ENCODE results near the gene NKX6-1.

- TF ChIP-seq, protein P1, sequence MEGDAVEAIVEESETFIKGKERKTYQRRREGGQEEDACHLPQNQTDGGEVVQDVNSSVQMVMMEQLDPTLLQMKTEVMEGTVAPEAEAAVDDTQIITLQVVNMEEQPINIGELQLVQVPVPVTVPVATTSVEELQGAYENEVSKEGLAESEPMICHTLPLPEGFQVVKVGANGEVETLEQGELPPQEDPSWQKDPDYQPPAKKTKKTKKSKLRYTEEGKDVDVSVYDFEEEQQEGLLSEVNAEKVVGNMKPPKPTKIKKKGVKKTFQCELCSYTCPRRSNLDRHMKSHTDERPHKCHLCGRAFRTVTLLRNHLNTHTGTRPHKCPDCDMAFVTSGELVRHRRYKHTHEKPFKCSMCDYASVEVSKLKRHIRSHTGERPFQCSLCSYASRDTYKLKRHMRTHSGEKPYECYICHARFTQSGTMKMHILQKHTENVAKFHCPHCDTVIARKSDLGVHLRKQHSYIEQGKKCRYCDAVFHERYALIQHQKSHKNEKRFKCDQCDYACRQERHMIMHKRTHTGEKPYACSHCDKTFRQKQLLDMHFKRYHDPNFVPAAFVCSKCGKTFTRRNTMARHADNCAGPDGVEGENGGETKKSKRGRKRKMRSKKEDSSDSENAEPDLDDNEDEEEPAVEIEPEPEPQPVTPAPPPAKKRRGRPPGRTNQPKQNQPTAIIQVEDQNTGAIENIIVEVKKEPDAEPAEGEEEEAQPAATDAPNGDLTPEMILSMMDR (IDR thresholded peaks at IDR 0.05) = no peak
- TF ChIP-seq POLR2A (IDR thresholded peaks at IDR 0.05) = no peak
These were observed 4.6 kb downstream of the NKX6-1 start for GRCh38 chr4:84494531-84494930.

Measured in body of pancreas (tissue), 4 donors.